HepG2 (cell line): Measurements from ENCODE around the gene ZNF3. TPM values are rescaled to one million over a fixed set of nuclear protein-coding genes. Genes with fewer than 3 reads are reported as not detected.

Experiments
- ATF2 ChIP-seq: sonication (generic); formaldehyde crosslinking; IDR thresholded peaks from 2 replicates; pipeline ENCODE4 v1.4.0; 2020; ENCODE audit warnings: missing genetic modification reagents
- BRF2 ChIP-seq: sonication (generic); formaldehyde crosslinking; IDR thresholded peaks from 2 replicates; pipeline ENCODE4 v1.8.1; 2022; ENCODE audit warnings: mild to moderate bottlenecking, missing genetic modification reagents
- HMG20B ChIP-seq: conservative IDR thresholded peaks from 2 replicates; pipeline ENCODE4 v1.6.1; 2016; ENCODE audit warnings: missing genetic modification reagents, missing compliant biosample characterization
- NCOA2 ChIP-seq: sonication (generic); formaldehyde crosslinking; IDR thresholded peaks from 2 replicates; pipeline ENCODE4 v1.8.0; 2022; ENCODE audit warnings: inconsistent platforms
- RARA ChIP-seq: IDR thresholded peaks from 2 replicates; pipeline ENCODE4 v1.6.1; 2016; ENCODE audit warnings: missing genetic modification reagents, missing compliant biosample characterization
- RNF219 ChIP-seq: sonication (generic); formaldehyde crosslinking; IDR thresholded peaks from 2 replicates; pipeline ENCODE4 v1.5.0; 2020; ENCODE audit warnings: mild to moderate bottlenecking, missing genetic modification reagents
- TBP ChIP-seq: sonication (generic); formaldehyde crosslinking; IDR thresholded peaks from 2 replicates; pipeline ENCODE4 v1.5.0; 2020; ENCODE audit warnings: missing genetic modification reagents
- THAP8 ChIP-seq: sonication (generic); formaldehyde crosslinking; IDR thresholded peaks from 2 replicates; pipeline ENCODE4 v1.5.1; 2020; ENCODE audit warnings: missing genetic modification reagents, mild to moderate bottlenecking, borderline replicate concordance
- ZNF382 ChIP-seq: sonication (generic); formaldehyde crosslinking; IDR thresholded peaks from 2 replicates; pipeline ENCODE4 v1.5.0; 2020; ENCODE audit warnings: missing genetic modification reagents, mild to moderate bottlenecking, borderline replicate concordance
- ZNF569 ChIP-seq: sonication (generic); formaldehyde crosslinking; IDR thresholded peaks from 2 replicates; pipeline ENCODE4 v1.5.0; 2020; ENCODE audit warnings: mild to moderate bottlenecking, missing genetic modification reagents, moderate library complexity, borderline replicate concordance
- ZNF644 ChIP-seq: IDR thresholded peaks from 2 replicates; pipeline ENCODE4 v1.6.1; 2016; ENCODE audit warnings: low read depth
- ZNF646 ChIP-seq: sonication (generic); formaldehyde crosslinking; IDR thresholded peaks from 2 replicates; pipeline ENCODE4 v1.9.0; 2021; ENCODE audit warnings: mild to moderate bottlenecking, missing genetic modification reagents
- ZSCAN21 ChIP-seq: sonication (generic); formaldehyde crosslinking; IDR thresholded peaks from 2 replicates; pipeline ENCODE4 v1.8.0; 2022; ENCODE audit warnings: mild to moderate bottlenecking, missing genetic modification reagents, moderate library complexity, borderline replicate concordance
- polyA plus RNA-seq, 8 experiments: library from polyadenylated mRNA; depleted of rRNA in 3 of 8; stranded (reverse) in 7 of 8; unstranded in 1 of 8; fragments of >200 nt; fragmentation: Illumina TruSeq in 4 of 8; extraction: Trizol in 4 of 8; gene quantifications; 2 replicates each; pipeline versions ENCODE4 v1.2.1 to v1.2.3, GENCODE V29; 2011 to 2016; ENCODE audit warnings: low read depth in 4 of 8, missing spikeins in 1 of 8, mixed read lengths in 1 of 8; ENCODE audit not compliant: insufficient read depth in 1 of 8
- total RNA-seq, 5 experiments: library from RNA; depleted of rRNA; stranded (reverse); fragments of >200 nt; fragmentation: Illumina TruSeq; extraction: Trizol; gene quantifications; 2 replicates each; pipeline ENCODE4 v1.2.3, GENCODE V29; 2016; ENCODE audit warnings: low read depth in 1 of 5

Gene ZNF3
- total and polyA plus RNA-seq, 2 of the 13 experiments (the other 11 are each of a cell fraction or from before 2014, with no cell fraction given) = 33.7 to 56.9 TPM

GRCh38 chr7:100024020-100024619, 57.4 kb downstream of the ZNF3 start (continued):
- TF ChIP-seq THAP8 = no peak
- no peak for TF ChIP-seq ZNF644
- no peak for TF ChIP-seq ZSCAN21 (CRISPR knock-in tag)
- TF ChIP-seq ZNF382 = no peak
- TF ChIP-seq ZNF569 (CRISPR knock-in tag) = no peak
- peak; percentile 96 for TF ChIP-seq RARA (CRISPR knock-in tag)
- no peak for TF ChIP-seq ATF2
- peak; percentile 83; the same call in 1 of the 2 replicates for TF ChIP-seq NCOA2
- TF ChIP-seq RNF219 (CRISPR knock-in tag) = no peak
- no peak for TF ChIP-seq ZNF646 (CRISPR knock-in tag)
- no peak for TF ChIP-seq HMG20B (CRISPR knock-in tag)
- TF ChIP-seq TBP (CRISPR knock-in tag) = no peak
- peak; percentile 68; the same call in 1 of the 2 replicates for TF ChIP-seq BRF2 (CRISPR knock-in tag)
